GM13976 (cell line): ENCODE measurements around the gene DNAJB14.

Source experiments
- DNase-seq: peaks from one replicate; pipeline ENCODE4 v3.0.0; 2012; ENCODE audit warnings: low spot score
- in situ Hi-C: fragments of 300-500 bp; cut with MboI; formaldehyde crosslinking; loops from one replicate; pipeline ENCODE4 v1.12.0; 2022; ENCODE audit warnings: low sequenced_read_pairs, mixed read lengths, inconsistent platforms; ENCODE audit not compliant: unreplicated experiment
- TF ChIP-seq, protein P1 (sequence below): IDR thresholded peaks from 2 replicates; pipeline ENCODE4 v1.5.1; 2012; ENCODE audit warnings: borderline replicate concordance, mild to moderate bottlenecking; ENCODE audit not compliant: insufficient read depth; ENCODE audit errors: extremely low read depth, missing control alignments, control extremely low read depth

DNAJB14 gene

DNA sequence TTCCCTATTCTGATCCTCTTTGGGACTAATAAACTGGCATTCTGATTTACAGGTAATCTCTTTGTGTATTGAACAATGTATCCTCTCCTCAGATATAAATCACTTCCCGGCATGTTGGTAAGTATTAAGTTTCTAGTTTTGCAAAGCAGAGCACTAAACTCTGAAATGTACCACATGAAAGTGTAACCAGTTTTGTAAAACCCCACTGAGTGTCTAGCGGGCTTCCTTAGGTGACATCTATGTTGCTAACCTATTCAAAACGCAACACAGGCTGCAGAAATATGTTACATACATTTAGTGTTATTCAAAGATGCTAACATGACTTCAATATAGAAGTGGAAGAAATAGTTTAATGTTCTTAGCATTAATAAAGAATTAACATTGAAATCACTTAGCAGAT is 25.2 kb downstream of the DNAJB14 start:
- in situ Hi-C loops, result no loop called here
- TF ChIP-seq, protein P1, sequence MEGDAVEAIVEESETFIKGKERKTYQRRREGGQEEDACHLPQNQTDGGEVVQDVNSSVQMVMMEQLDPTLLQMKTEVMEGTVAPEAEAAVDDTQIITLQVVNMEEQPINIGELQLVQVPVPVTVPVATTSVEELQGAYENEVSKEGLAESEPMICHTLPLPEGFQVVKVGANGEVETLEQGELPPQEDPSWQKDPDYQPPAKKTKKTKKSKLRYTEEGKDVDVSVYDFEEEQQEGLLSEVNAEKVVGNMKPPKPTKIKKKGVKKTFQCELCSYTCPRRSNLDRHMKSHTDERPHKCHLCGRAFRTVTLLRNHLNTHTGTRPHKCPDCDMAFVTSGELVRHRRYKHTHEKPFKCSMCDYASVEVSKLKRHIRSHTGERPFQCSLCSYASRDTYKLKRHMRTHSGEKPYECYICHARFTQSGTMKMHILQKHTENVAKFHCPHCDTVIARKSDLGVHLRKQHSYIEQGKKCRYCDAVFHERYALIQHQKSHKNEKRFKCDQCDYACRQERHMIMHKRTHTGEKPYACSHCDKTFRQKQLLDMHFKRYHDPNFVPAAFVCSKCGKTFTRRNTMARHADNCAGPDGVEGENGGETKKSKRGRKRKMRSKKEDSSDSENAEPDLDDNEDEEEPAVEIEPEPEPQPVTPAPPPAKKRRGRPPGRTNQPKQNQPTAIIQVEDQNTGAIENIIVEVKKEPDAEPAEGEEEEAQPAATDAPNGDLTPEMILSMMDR, result no peak
- DNase-seq, result no peak

DNA sequence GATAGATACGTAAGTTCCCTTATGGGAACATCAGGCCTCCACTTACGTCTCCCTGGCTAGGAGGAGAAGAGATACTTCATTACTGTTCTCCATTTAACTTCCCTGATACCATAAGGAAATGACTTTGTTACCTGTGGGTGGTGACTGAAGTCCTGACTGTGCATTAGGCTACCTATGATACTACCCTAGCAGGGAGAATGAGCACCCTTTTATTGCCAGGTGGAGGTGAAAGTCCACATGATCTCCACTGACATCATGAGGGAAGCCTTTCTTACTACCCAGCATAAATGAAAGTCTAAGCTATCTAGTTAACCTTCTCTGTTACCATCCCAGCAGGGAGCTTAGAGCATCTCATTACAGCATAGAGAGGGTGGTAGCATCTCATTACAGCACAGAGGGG is 27.8 kb downstream of the DNAJB14 start:
- DNase-seq, result no peak
- in situ Hi-C loops, result no loop called here
- TF ChIP-seq, protein P1, result no peak

DNA sequence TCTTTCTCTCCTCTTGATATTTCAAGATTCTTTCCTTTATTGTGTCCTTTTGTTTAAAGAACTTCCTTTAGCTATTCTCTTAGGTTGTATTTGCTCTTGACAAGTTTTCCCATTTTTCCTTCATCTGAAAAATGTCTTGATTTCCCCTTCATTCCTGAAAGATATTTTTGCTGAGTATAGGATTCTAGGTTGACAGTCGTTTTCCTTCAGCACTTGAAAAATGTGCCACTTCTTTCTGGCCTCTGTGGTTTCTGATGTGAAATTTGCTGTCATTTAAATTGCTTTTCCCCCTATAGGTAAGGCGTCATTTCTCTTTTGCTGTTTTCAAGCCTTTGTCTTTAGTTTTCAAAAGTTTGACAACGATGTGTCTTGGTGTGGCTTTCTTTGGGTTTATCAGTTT is 28.8 kb downstream of the DNAJB14 start:
- TF ChIP-seq, protein P1, result no peak
- DNase-seq, result no peak
- in situ Hi-C loops, result no loop called here

DNA sequence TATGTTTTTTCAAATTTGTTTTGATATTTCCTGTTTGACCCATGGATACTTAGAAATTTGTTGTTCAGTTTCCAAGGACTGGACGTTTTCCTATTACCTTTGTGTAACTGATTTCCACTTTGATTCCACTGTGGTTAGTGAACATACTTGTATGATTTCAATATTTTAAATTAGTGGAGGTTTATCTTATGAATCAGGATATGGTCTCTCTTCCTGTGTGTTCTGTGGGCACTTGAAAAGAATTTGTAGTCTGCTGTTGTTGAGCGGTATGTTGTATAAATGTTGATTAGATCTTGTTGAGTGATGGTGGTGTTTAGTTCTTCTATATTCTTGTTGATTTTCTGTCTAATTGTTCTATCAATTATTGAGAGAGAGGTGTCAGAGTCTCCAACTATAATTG is 31.0 kb downstream of the DNAJB14 start:
- in situ Hi-C loops, result no loop called here
- TF ChIP-seq, protein P1, result no peak
- no peak for DNase-seq

DNA sequence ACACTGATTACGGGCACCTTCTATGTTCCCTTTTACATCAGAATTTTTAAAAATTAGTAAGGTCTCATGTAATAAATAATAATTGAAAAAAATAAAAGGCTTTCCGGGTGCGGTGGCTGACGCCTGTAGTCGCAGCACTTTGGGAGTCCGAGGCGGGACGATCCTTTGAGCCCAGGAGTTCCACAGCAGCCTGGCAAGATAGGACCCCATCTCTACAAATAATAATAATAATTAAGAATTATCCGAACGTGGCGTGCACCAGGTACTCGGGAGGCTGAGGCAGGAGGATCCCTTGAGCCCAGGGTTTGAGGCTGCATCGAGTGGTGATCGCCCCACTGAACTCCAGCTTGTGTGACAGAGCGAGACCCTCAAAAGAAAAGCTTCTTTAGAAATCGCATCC is 51.4 kb downstream of the DNAJB14 start:
- in situ Hi-C loops, result no loop called here
- no peak for DNase-seq
- TF ChIP-seq, protein P1, result no peak

DNA sequence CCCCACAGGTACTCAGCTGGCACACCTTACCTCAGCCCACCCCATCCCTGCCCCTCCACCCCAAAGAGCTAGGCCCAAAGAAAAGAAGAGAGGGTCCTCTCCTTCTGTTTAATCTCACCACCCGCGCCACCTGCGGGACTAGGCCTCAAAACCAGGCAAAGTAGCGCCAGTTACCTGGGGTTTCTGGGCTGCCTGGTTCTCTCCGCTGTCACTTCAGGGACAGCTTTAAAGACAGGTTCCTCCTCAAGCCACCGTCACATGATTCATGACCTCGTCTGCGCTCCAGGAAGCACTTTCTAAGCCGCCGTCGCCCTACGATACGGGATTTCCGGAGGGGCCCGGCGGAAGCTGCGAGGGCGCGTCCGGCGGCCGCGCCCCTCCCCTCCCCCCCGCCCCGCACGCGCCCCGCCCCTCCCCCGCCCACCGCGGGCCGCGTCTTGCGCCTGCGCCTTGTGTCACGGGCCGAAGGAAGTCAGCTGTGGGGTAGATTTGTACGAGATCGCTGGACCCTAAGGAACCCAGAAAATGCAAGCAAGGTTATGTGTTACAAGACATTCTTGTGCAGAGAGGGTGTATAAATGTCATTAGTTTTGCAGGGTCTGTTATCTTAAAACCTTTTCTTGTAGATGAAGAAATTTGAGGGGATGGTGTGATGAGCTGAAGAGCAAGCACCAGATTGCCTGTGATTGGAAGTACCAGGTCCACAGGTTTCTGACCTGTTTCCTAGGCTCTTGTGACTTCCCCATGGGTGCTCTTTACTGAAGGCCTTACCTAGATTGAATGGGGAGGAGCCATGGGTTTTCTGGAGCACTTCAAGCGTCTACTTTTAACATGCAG is 52.0 kb downstream of the DNAJB14 start, which contains the start of gene LAMTOR3:
LAMTOR3 (minus strand) TSS at position 267 of the 837 bp plus-strand sequence. CDS start 464 bp downstream, outside the sequence.
- TF ChIP-seq, protein P1, result no peak
- in situ Hi-C loops, result no loop called here
- DNase-seq, result peak; percentile 93
